ENCODE results near the gene COPS3. TPM values are rescaled to one million over a fixed set of nuclear protein-coding genes. Genes with fewer than 3 reads are reported as not detected.

The COPS3 gene
- total and polyA plus RNA-seq, 11 donors: 34.7 to 108 (median 74.0) TPM

DNA sequence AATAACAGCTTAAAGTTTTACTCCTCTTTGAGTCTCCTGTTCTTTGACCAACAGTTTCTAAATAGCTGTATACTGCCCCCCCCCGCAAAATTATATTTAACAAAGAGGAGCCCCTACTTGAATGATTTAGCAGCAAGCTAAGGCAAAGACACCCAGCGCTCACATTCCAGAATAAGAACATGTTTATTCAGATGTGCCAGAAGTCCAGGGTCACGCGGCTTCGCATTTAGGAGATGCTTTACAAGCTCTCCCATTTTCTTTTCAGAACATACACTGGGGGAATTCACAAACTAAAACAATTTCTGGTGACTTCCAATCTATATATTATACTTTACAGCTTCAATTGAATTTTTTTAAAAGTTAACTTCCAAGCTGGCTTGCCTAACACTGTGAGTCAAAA lies 80.2 kb downstream of the COPS3 start:
- H3K4me3 ChIP-seq: no peak overlapping the region
- intact Hi-C loops (cut with DNase I): loop anchor here in 2 of 10 donors (5.0 kb wide), 2 partner anchors 44 to 49 kb away; no protein-coding TSS in a partner anchor
- no peaks in the 10 kb centered on the region for H3K9me3 ChIP-seq
- WGBS, 4 donors: 44 to 86% (median 71%) methylated on average over 4 to 5 of the region's 5 CpGs
- H3K36me3 ChIP-seq: peaks cover 0 to 9% (median 0%) of the 10 kb centered on the region in 9 donors
- H3K27me3 ChIP-seq: no peaks in the 10 kb centered on the region
- no peak for ATAC-seq
- H3K4me1 ChIP-seq: peaks cover 0 to 55% (median 37%) of the 10 kb centered on the region in 12 donors
- H3K27ac ChIP-seq: peak overlapping the region in 6 of 12 donors; percentile 20 to 96 (median 64)
- no peak for TF ChIP-seq POLR2A (IDR thresholded peaks at IDR 0.05)
- TF ChIP-seq, protein P1, sequence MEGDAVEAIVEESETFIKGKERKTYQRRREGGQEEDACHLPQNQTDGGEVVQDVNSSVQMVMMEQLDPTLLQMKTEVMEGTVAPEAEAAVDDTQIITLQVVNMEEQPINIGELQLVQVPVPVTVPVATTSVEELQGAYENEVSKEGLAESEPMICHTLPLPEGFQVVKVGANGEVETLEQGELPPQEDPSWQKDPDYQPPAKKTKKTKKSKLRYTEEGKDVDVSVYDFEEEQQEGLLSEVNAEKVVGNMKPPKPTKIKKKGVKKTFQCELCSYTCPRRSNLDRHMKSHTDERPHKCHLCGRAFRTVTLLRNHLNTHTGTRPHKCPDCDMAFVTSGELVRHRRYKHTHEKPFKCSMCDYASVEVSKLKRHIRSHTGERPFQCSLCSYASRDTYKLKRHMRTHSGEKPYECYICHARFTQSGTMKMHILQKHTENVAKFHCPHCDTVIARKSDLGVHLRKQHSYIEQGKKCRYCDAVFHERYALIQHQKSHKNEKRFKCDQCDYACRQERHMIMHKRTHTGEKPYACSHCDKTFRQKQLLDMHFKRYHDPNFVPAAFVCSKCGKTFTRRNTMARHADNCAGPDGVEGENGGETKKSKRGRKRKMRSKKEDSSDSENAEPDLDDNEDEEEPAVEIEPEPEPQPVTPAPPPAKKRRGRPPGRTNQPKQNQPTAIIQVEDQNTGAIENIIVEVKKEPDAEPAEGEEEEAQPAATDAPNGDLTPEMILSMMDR (IDR thresholded peaks at IDR 0.05): no peak
- DNase-seq: peak in 1 of 5 donors; percentile 19

DNA sequence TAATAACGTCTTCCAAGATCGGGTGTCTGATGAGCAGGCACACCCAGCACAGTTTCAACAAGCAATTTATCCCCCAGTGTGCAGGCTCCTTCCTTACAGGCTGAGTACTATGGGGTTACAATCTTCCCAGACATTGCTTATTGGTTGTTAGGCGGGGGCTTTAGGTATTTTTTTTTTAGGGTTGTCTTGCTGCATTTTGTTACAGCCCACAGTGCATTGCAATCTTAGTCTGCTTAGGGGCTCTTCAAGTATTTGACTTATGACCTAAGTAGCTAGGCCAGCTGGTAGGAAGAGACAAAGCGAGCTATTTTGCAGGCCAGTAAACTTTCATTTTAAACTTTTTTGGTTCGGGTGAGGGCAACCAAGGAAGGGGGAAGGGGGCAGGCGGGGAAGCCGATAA lies 80.7 kb downstream of the COPS3 start:
- ATAC-seq: no peak
- 73 to 84% (median 81%) methylated on average over 7 of the region's 7 CpGs for WGBS, 4 donors
- Histone ChIP-seq H3K36me3 (peaks cover 0 to 9% (median 0%) of the 10 kb centered on the region in 9 donors), H3K4me1 (peaks cover 0 to 50% (median 32%) of the 10 kb centered on the region in 12 donors), H3K9me3 (no peaks in the 10 kb centered on the region), H3K27ac (peak overlapping the region in 3 of 12 donors; percentile 24 to 96 (median 58)), H3K4me3 (no peak overlapping the region), H3K27me3 (no peaks in the 10 kb centered on the region)
- no peak for DNase-seq
- intact Hi-C loops (cut with DNase I): loop anchor here in 2 of 10 donors (5.0 kb wide), 2 partner anchors 43 to 48 kb away; no protein-coding TSS in a partner anchor
- TF ChIP-seq, protein P1 (IDR thresholded peaks at IDR 0.05): no peak
- no peak for TF ChIP-seq POLR2A (IDR thresholded peaks at IDR 0.05)

DNA sequence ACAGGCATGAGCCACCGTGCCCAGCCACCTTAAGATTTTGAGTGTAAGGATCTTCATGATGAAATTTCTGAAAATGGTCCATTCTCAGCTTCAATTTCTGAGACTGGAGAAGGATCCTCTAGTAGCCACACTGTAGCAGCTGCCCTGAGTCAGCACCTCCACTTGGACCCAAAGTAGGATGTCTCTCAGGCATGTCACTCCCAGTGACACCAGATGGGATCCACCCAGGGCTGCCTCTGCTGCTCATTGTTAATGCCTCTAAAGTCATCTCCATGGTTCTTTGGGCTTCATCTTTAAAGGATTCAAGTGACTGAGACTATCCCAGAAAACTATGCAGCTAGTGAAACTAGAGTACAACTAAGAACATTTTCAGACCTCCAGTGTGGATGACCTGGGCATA lies 82.8 kb downstream of the COPS3 start:
- Histone ChIP-seq H3K36me3 (peaks cover 0 to 9% (median 0%) of the 10 kb centered on the region in 9 donors), H3K27ac (no peak overlapping the region), H3K4me3 (no peak overlapping the region), H3K27me3 (no peaks in the 10 kb centered on the region), H3K4me1 (peaks cover 0 to 29% (median 15%) of the 10 kb centered on the region in 12 donors), H3K9me3 (no peaks in the 10 kb centered on the region)
- ATAC-seq (no peak), DNase-seq (no peak)
- intact Hi-C loops (cut with DNase I): no loop called here
- TF ChIP-seq, protein P1 (IDR thresholded peaks at IDR 0.05): no peak
- no peak for TF ChIP-seq POLR2A (IDR thresholded peaks at IDR 0.05)
- 33 to 100% (median 96%) methylated on average over 1 of the region's 1 CpG for WGBS, 4 donors

DNA sequence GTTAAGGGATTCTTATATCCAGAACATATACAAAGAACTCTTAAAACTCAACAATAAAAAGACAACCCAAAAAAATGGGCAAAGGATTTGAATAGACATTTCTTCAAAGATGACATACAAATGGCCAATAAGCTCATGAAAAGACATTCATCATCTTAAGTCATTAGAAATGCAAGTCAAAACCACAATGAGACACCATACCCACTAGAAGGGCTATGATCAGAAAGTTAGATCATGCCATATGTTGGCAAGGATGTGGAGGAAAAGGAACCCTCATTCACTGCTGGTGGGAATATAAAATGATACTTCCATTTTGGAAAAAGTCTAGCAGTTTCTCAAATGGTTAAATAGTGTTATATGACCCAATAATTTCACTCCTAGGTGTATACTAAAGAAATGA lies 84.3 kb downstream of the COPS3 start:
- ATAC-seq: no peak

More for the DNA sequence above, 84.3 kb downstream of the COPS3 start:
- no peak for TF ChIP-seq POLR2A (IDR thresholded peaks at IDR 0.05)
- TF ChIP-seq, protein P1 (IDR thresholded peaks at IDR 0.05): no peak
- H3K27ac ChIP-seq: no peak overlapping the region
- intact Hi-C loops (cut with DNase I): no loop called here
- H3K9me3 ChIP-seq: no peaks in the 10 kb centered on the region
- H3K4me3 ChIP-seq: no peak overlapping the region
- no peak for DNase-seq
- H3K36me3 ChIP-seq: no peaks in the 10 kb centered on the region
- peaks cover 0 to 27% (median 14%) of the 10 kb centered on the region in 12 donors for H3K4me1 ChIP-seq
- no peaks in the 10 kb centered on the region for H3K27me3 ChIP-seq

Other genes with a start within 250 kb of the COPS3 start
- 100 to 1,000 TPM; 131 to 686 (median 343) TPM for gene MPRIP, start 238.8 kb downstream of the COPS3 start, total RNA-seq
- 100 to 1,000 TPM; 237 to 476 TPM for gene MPRIP, start 238.8 kb downstream of the COPS3 start, polyA plus RNA-seq
- 10 to 100 TPM in 3 of 9 donors, 1 to 10 TPM in 6; 5.1 to 11.8 (median 7.1) TPM for gene PLD6, start 74.9 kb downstream of the COPS3 start, total RNA-seq
- gene PLD6, start 74.9 kb downstream of the COPS3 start, polyA plus RNA-seq: 1 to 10 TPM; 3.8 to 4.7 TPM
- 100 to 1,000 TPM in 1 of 9 donors, 10 to 100 TPM in 8; 26.5 to 120 (median 32.6) TPM for gene FLCN, start 44.1 kb downstream of the COPS3 start, total RNA-seq
- 10 to 100 TPM; 21.1 to 44.3 TPM for gene FLCN, start 44.1 kb downstream of the COPS3 start, polyA plus RNA-seq
- 10 to 100 TPM in 4 of 9 donors, 1 to 10 TPM in 5; 5.3 to 15.1 (median 7.6) TPM for gene NT5M, start 22.1 kb upstream of the COPS3 start, total RNA-seq
- 1 to 10 TPM; 4.1 to 9.3 TPM for gene NT5M, start 22.1 kb upstream of the COPS3 start, polyA plus RNA-seq
- 10 to 100 TPM; 26.3 to 64.4 (median 33.0) TPM for gene MED9, start 195.8 kb upstream of the COPS3 start, total RNA-seq
- gene MED9, start 195.8 kb upstream of the COPS3 start, polyA plus RNA-seq: 10 to 100 TPM; 36.2 to 44.7 TPM
- 10 to 100 TPM in 6 of 9 donors, 1 to 10 TPM in 3; 1.5 to 43.5 (median 16.2) TPM for gene RASD1, start 215.1 kb upstream of the COPS3 start, total RNA-seq
- gene RASD1, start 215.1 kb upstream of the COPS3 start, polyA plus RNA-seq: 10 to 100 TPM; 18.4 to 79.2 TPM